HepG2 (cell line): ENCODE data around the gene CCDC97. TPM values are rescaled to one million over a fixed set of nuclear protein-coding genes. Genes with fewer than 3 reads are reported as not detected.

ENCODE experiments used
- AFF4 ChIP-seq: sonication (generic); formaldehyde crosslinking; IDR thresholded peaks from 2 replicates; pipeline ENCODE4 v1.4.0; 2020; ENCODE audit warnings: missing genetic modification reagents
- ASH2L ChIP-seq: fragments of 300-600, 200-600 bp; sonication (generic); IDR thresholded peaks from 2 replicates; pipeline ENCODE4 v1.7.0; 2017; ENCODE audit warnings: low read depth, mild to moderate bottlenecking, moderate library complexity, mixed read lengths, low read length; ENCODE audit not compliant: insufficient read length
- BATF2 ChIP-seq: sonication (generic); formaldehyde crosslinking; IDR thresholded peaks from 2 replicates; pipeline ENCODE4 v1.8.0; 2022; ENCODE audit warnings: mild to moderate bottlenecking, missing genetic modification reagents, moderate library complexity
- BCL6 ChIP-seq: IDR thresholded peaks from 2 replicates; pipeline ENCODE4 v1.6.1; 2016; ENCODE audit warnings: missing genetic modification reagents, missing compliant biosample characterization
- HOMEZ ChIP-seq: IDR thresholded peaks from 2 replicates; pipeline ENCODE4 v1.6.1; 2016; ENCODE audit warnings: low read depth
- HOXA9 ChIP-seq: sonication (generic); formaldehyde crosslinking; IDR thresholded peaks from 2 replicates; pipeline ENCODE4 v1.8.1; 2022; ENCODE audit warnings: missing genetic modification reagents, mild to moderate bottlenecking, moderate library complexity, borderline replicate concordance
- NBN ChIP-seq: fragments of 450-650 bp; conservative IDR thresholded peaks from 2 replicates; pipeline ENCODE4 v1.6.1; 2017
- ZBTB20 ChIP-seq: sonication (generic); formaldehyde crosslinking; IDR thresholded peaks from 2 replicates; pipeline ENCODE4 v1.8.1; 2023; ENCODE audit warnings: missing genetic modification reagents, low read depth, mild to moderate bottlenecking, borderline replicate concordance
- ZNF33A ChIP-seq: sonication (generic); formaldehyde crosslinking; IDR thresholded peaks from 2 replicates; pipeline ENCODE4 v1.5.1; 2020; ENCODE audit warnings: missing genetic modification reagents, mild to moderate bottlenecking, moderate library complexity, borderline replicate concordance
- ZNF431 ChIP-seq: sonication (generic); formaldehyde crosslinking; IDR thresholded peaks from 2 replicates; pipeline ENCODE4 v1.9.0; 2022; ENCODE audit warnings: missing genetic modification reagents, low read depth, mild to moderate bottlenecking, borderline replicate concordance
- ZNF577 ChIP-seq: sonication (generic); formaldehyde crosslinking; IDR thresholded peaks from 2 replicates; pipeline ENCODE4 v1.4.0; 2020; ENCODE audit warnings: mild to moderate bottlenecking, low read depth, missing genetic modification reagents, borderline replicate concordance
- ZNF883 ChIP-seq: sonication (generic); formaldehyde crosslinking; IDR thresholded peaks from 2 replicates; pipeline ENCODE4 v1.5.1; 2020; ENCODE audit warnings: mild to moderate bottlenecking, missing genetic modification reagents; ENCODE audit errors: not compliant biosample characterization
- ZSCAN29 ChIP-seq: sonication (generic); formaldehyde crosslinking; conservative IDR thresholded peaks from 2 replicates; pipeline ENCODE4 v1.4.0; 2020; ENCODE audit warnings: mild to moderate bottlenecking, missing genetic modification reagents
- polyA plus RNA-seq, 8 experiments: library from polyadenylated mRNA; depleted of rRNA in 3 of 8; stranded (reverse) in 7 of 8; unstranded in 1 of 8; fragments of >200 nt; fragmentation: Illumina TruSeq in 4 of 8; extraction: Trizol in 4 of 8; gene quantifications; 2 replicates each; pipeline versions ENCODE4 v1.2.1 to v1.2.3, GENCODE V29; 2011 to 2016; ENCODE audit warnings: low read depth in 4 of 8, missing spikeins in 1 of 8, mixed read lengths in 1 of 8; ENCODE audit not compliant: insufficient read depth in 1 of 8
- total RNA-seq, 5 experiments: library from RNA; depleted of rRNA; stranded (reverse); fragments of >200 nt; fragmentation: Illumina TruSeq; extraction: Trizol; gene quantifications; 2 replicates each; pipeline ENCODE4 v1.2.3, GENCODE V29; 2016; ENCODE audit warnings: low read depth in 1 of 5

Gene CCDC97
- total and polyA plus RNA-seq, 2 of the 13 experiments (the other 11 are each of a cell fraction or from before 2014, with no cell fraction given): 6.2 to 7.3 TPM

- TF ChIP-seq ZNF431 (CRISPR knock-in tag): no peak
- TF ChIP-seq ZSCAN29 (CRISPR knock-in tag): 0 out of 2 replicates have a peak, but pooled peaks have one; percentile 0
- no peak for TF ChIP-seq HOMEZ
- TF ChIP-seq NBN: no peak
- TF ChIP-seq HOXA9: 0 out of 2 replicates have a peak, but pooled peaks have one; percentile 39
- no peak for TF ChIP-seq ZBTB20 (CRISPR knock-in tag)
- TF ChIP-seq ASH2L: no peak
- TF ChIP-seq ZNF883 (CRISPR knock-in tag): no peak
- TF ChIP-seq BCL6 (CRISPR knock-in tag): no peak
- TF ChIP-seq ZNF33A (CRISPR knock-in tag): 0 out of 2 replicates have a peak, but pooled peaks have one; percentile 40
- TF ChIP-seq ZNF577: no peak
- no peak for TF ChIP-seq AFF4 (CRISPR knock-in tag)
- TF ChIP-seq BATF2 (CRISPR knock-in tag): 0 out of 2 replicates have a peak, but pooled peaks have one; percentile 26
- TF ChIP-seq, all 625 proteins: peak for 7
Observed at GRCh38 chr19:41261474-41262190, 48.3 kb upstream of the CCDC97 start (continued).
